Right lobe of liver (tissue), 6 donors: ENCODE measurements around the gene C1orf87. TPM values are rescaled to one million over a fixed set of nuclear protein-coding genes. Genes with fewer than 3 reads are reported as not detected.
"Not testable (repeated sequence)": the region's sequence is repeated elsewhere in the genome, so short reads cannot be mapped to it uniquely, and the experiment has no call there.

ENCODE experiments used
- ATAC-seq, 4 donors: fragments of 200-7000 bp; cut with Tn5 transposase; one replicate each; pipeline ENCODE4 v1.9.1; 2020; ENCODE audit warnings: mild to moderate bottlenecking in 4 of 4, moderate library complexity in 4 of 4
- DNase-seq, 3 donors: peaks; one replicate each; pipeline ENCODE4 v3.0.0-alpha.2; 2020
- H3K27ac ChIP-seq, 3 donors: fragments of 200-600 bp; one replicate each; pipeline ENCODE4 v1.8.0; 2022
- H3K27me3 ChIP-seq, 2 donors: fragments of 200-600 bp; one replicate each; pipeline ENCODE4 v1.8.0; 2022
- H3K36me3 ChIP-seq, 4 donors: fragments of 200-600 bp; sonication (generic) in 1 of 4; one replicate each; pipeline versions ENCODE4 v1.5.1 to v1.8.0; 2017 to 2022; ENCODE audit warnings: control low read depth in 1 of 4
- H3K4me1 ChIP-seq, 4 donors: fragments of 200-600 bp; sonication (generic) in 1 of 4; one replicate each; pipeline versions ENCODE4 v1.5.1 to v1.8.0; 2017 to 2022; ENCODE audit warnings: control low read depth in 1 of 4
- H3K4me3 ChIP-seq, 3 donors: fragments of 200-600 bp; one replicate each; pipeline ENCODE4 v1.8.0; 2022
- H3K9me3 ChIP-seq, 4 donors: fragments of 200-600 bp; sonication (generic) in 1 of 4; one replicate each; pipeline versions ENCODE4 v1.5.1 to v1.8.0; 2017 to 2022; ENCODE audit warnings: control low read depth in 1 of 4
- POLR2A ChIP-seq: fragments of 450-650 bp; IDR thresholded peaks from one replicate; pipeline ENCODE4 v1.6.1; 2017; ENCODE audit warnings: antibody characterized with exemption, mild to moderate bottlenecking
- WGBS: methylation state at CpG from one replicate; pipeline ENCODE4 v1.1.6; 2018; ENCODE audit warnings: low coverage, low lambda C conversion rate; ENCODE audit not compliant: insufficient coverage; ENCODE audit errors: missing lambda C conversion rate; 5-methylcytosine and 5-hydroxymethylcytosine counted together
- intact Hi-C, 2 donors: fragments of 100-400 bp; cut with DNase I; formaldehyde crosslinking; loops; one replicate each; pipeline versions ENCODE4 v1.11.2 to v1.14.1; 2022
- total RNA-seq, 6 experiments: library from RNA; depleted of rRNA in 2 of 6; stranded (reverse); fragments of >200 nt in 2 of 6; fragmentation: NEBNext Ultra II Directional in 3 of 6; extraction: Animal tissue kit (Norgen Biotek cat#: 25700) in 3 of 6; gene quantifications; one replicate each; pipeline versions ENCODE4 v1.1.0 to v1.2.4, GENCODE V29; 2016 to 2023
- TF ChIP-seq, protein P1 (sequence below), 4 donors: fragments of 200-600 bp in 3 of 4; fragments of 450-650 bp in 1 of 4; IDR thresholded peaks; one replicate each; pipeline versions ENCODE4 v1.5.1 to v1.8.0; 2016 to 2022; ENCODE audit warnings: antibody characterized with exemption in 4 of 4, mild to moderate bottlenecking in 2 of 4
- donor health status: DM: no; HTN: yes; CAD: no.
- donor health status: DM: no; HTN: no; CAD: no.
- donor health status: DM: no; HTN: no; CAD: no.
- donor health status: DM: no; HTN: yes; CAD: no.
- donor health status: DM: no; HTN: yes; CAD: no.

The C1orf87 gene
- total RNA-seq, 6 experiments from 2014 or later: not detected

- H3K36me3 ChIP-seq: no peaks in the 10 kb centered on the region
- no peak overlapping the region for H3K27ac ChIP-seq
- H3K4me3 ChIP-seq: no peak overlapping the region
- WGBS: 61% methylated on average over 5 of the region's 20 CpGs
- DNase-seq (no peak), ATAC-seq (no peak)
- intact Hi-C loops: no loop called here
- H3K27me3 ChIP-seq: no peaks in the 10 kb centered on the region
- TF ChIP-seq POLR2A: no peak
- TF ChIP-seq, protein P1, sequence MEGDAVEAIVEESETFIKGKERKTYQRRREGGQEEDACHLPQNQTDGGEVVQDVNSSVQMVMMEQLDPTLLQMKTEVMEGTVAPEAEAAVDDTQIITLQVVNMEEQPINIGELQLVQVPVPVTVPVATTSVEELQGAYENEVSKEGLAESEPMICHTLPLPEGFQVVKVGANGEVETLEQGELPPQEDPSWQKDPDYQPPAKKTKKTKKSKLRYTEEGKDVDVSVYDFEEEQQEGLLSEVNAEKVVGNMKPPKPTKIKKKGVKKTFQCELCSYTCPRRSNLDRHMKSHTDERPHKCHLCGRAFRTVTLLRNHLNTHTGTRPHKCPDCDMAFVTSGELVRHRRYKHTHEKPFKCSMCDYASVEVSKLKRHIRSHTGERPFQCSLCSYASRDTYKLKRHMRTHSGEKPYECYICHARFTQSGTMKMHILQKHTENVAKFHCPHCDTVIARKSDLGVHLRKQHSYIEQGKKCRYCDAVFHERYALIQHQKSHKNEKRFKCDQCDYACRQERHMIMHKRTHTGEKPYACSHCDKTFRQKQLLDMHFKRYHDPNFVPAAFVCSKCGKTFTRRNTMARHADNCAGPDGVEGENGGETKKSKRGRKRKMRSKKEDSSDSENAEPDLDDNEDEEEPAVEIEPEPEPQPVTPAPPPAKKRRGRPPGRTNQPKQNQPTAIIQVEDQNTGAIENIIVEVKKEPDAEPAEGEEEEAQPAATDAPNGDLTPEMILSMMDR (IDR thresholded peaks at IDR 0.05): no peak
- H3K9me3 ChIP-seq: no peaks in the 10 kb centered on the region
- H3K4me1 ChIP-seq: no peaks in the 10 kb centered on the region
Measured at GRCh38 chr1:59972216-59972927, 101.2 kb downstream of the C1orf87 start.

DNA sequence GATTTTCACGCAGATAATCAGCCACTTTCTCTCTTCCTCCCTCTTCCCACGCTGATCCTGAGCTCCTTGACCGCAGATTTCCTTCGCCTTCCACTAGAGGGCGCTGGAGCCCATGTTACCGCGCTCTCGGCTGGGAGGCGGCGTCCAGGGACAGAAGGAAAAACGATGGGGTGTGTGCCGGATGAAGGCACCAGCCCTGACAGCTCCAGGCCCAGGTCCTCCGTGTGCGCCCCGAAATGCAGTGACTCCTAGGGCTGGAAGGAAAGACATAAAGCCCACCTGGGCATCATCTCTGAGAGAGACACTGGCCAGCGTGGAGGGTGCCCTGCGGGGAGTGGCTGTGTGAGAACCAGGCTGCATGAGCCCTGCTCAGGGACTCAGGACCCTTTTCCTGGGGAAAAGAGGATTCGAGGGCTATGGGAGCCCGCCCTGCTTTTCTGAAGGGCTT is 102.1 kb downstream of the C1orf87 start:
- H3K27ac ChIP-seq: no peak overlapping the region

DNA sequence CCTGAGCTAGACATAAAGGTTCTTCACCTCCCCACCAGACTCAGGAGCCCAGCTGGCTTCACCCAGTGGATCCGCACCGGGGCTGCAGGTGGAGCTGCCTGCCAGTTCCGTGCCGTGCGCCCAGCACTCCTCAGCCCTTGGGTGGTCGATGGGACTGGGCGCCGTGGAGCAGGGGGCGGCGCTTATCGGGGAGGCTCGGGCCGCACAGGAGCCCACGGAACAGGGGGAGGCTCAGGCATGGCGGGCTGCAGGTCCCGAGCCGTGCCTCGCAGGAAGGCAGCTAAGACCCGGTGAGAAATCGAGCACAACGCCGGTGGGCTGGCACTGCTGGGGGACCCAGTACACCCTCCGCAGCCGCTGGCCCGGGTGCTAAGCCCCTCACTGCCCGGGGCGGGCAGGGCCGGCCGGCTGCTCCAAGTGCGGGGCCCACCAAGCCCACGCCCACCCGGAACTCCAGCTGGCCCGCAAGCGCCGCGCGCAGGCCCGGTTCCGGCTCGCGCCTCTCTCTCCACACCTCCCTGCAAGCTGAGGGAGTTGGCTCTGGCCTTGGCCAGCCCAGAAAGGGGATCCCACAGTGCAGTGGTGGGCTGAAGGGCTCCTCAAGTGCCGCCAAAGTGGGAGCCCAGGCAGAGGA is 103.9 kb downstream of the C1orf87 start:
- intact Hi-C loops, H3K27me3 ChIP-seq, ATAC-seq, DNase-seq, H3K4me3 ChIP-seq, H3K9me3 ChIP-seq, H3K4me1 ChIP-seq, H3K36me3 ChIP-seq, H3K27ac ChIP-seq: not testable (repeated sequence)
- 100% methylated on average over 6 of the region's 42 CpGs for WGBS

More for the DNA sequence above, 102.1 kb downstream of the C1orf87 start:
- intact Hi-C loops: no loop called here
- Histone ChIP-seq H3K27me3 (no peaks in the 10 kb centered on the region), H3K4me3 (no peak overlapping the region), H3K9me3 (no peaks in the 10 kb centered on the region), H3K4me1 (no peaks in the 10 kb centered on the region), H3K36me3 (no peaks in the 10 kb centered on the region)
- peak; percentile 61 to 66 (median 63) for DNase-seq
- 10% methylated on average over 17 of the region's 19 CpGs for WGBS
- TF ChIP-seq POLR2A: no peak
- TF ChIP-seq, protein P1 (IDR thresholded peaks at IDR 0.05): peak; percentile 74 to 94 (median 92)
- peak; percentile 87 to 95 (median 91) for ATAC-seq

GRCh38 chr1:59968746-59969145 is 104.8 kb downstream of the C1orf87 start:
- WGBS: 87% methylated on average over 11 of the region's 17 CpGs
- H3K9me3 ChIP-seq, H3K27ac ChIP-seq, H3K4me3 ChIP-seq, ATAC-seq, intact Hi-C loops, H3K27me3 ChIP-seq, H3K36me3 ChIP-seq, H3K4me1 ChIP-seq, DNase-seq: not testable (repeated sequence)

DNA sequence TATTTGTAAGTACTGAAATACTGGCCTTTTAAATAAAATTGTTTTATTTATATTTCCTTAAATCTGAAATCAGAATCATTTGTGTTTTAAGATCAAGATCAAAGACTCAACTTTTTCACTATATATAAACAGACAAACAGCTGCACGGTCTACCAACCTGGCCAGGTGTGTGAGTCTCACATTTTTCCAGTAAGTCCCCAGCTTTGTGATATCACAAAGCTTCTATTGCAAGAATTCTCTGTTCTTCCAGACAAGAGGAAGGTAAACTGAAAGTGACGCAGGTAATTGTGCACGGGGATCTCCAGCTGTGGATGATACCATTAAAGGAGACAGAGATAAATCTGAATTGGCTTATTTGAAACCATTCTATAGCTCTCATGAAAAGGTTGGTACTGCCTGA is 105.8 kb downstream of the C1orf87 start:
- no peak overlapping the region for H3K27ac ChIP-seq
- DNase-seq (no peak), ATAC-seq (no peak)
- H3K27me3 ChIP-seq: no peaks in the 10 kb centered on the region
- H3K4me3 ChIP-seq: no peak overlapping the region
- WGBS: 85% methylated on average over 3 of the region's 3 CpGs
- H3K9me3 ChIP-seq: no peaks in the 10 kb centered on the region
- no peaks in the 10 kb centered on the region for H3K36me3 ChIP-seq
- no peak for TF ChIP-seq POLR2A
- TF ChIP-seq, protein P1 (IDR thresholded peaks at IDR 0.05): no peak
- intact Hi-C loops: no loop called here
- H3K4me1 ChIP-seq: no peaks in the 10 kb centered on the region
